Testis (tissue), 3 donors: ENCODE data around the gene GKN2. TPM values are rescaled to one million over a fixed set of nuclear protein-coding genes. Genes with fewer than 3 reads are reported as not detected.
"Not testable (repeated sequence)": the region's sequence is repeated elsewhere in the genome, so short reads cannot be mapped to it uniquely, and the experiment has no call there.

ENCODE experiments used
- DNase-seq: peaks from one replicate; pipeline ENCODE4 v3.0.0-alpha.2; 2019
- H3K27ac ChIP-seq, 2 donors: fragments of 200-600 bp; sonication (generic); one replicate each; pipeline ENCODE4 v1.5.1; 2019
- H3K27me3 ChIP-seq: fragments of 200-600 bp; sonication (generic); one replicate; pipeline ENCODE4 v1.5.1; 2019
- H3K36me3 ChIP-seq: fragments of 200-600 bp; sonication (generic); one replicate; pipeline ENCODE4 v1.5.1; 2017; ENCODE audit warnings: low read depth; ENCODE audit errors: missing control alignments
- H3K4me1 ChIP-seq: fragments of 200-600 bp; sonication (generic); one replicate; pipeline ENCODE4 v1.5.1; 2019
- H3K4me3 ChIP-seq, 2 donors: fragments of 200-600 bp; sonication (generic); one replicate each; pipeline ENCODE4 v1.5.1; 2017 to 2019
- H3K9me3 ChIP-seq: fragments of 200-600 bp; sonication (generic); one replicate; pipeline ENCODE4 v1.5.1; 2017
- CTCF ChIP-seq, 3 experiments: fragments of 450-650 bp in 2 of 3; fragments of 200-600 bp in 1 of 3; sonication (generic) in 1 of 3; IDR thresholded peaks; one replicate each; pipeline ENCODE4 v1.5.1; 2016 to 2019; ENCODE audit warnings: antibody characterized with exemption in 3 of 3, mild to moderate bottlenecking in 2 of 3, moderate library complexity in 1 of 3
- POLR2A ChIP-seq: fragments of 450-650 bp; IDR thresholded peaks from one replicate; pipeline ENCODE4 v1.6.1; 2017; ENCODE audit warnings: antibody characterized with exemption, mild to moderate bottlenecking, moderate library complexity
- WGBS, 2 donors: methylation state at CpG; one replicate each; pipeline ENCODE4 v1.1.5; 2018; 5-methylcytosine and 5-hydroxymethylcytosine counted together
- intact Hi-C: fragments of 100-400 bp; cut with DNase I; formaldehyde crosslinking; loops from one replicate; pipeline ENCODE4 v1.15.1; 2023; ENCODE audit warnings: low total_unique reads
- polyA plus RNA-seq: library from polyadenylated mRNA; stranded (reverse); fragments of 350-450 nt; fragmentation: Illumina TruSeq; extraction: RNeasy Lipid Tissue Mini Kit (QIAGEN cat#74804); gene quantifications from one replicate; pipeline ENCODE4 v1.2.3, GENCODE V29; 2014; ENCODE audit warnings: low read depth, low replicate concordance; ENCODE audit not compliant: insufficient read depth
- total RNA-seq, 2 donors: library from RNA; depleted of rRNA; stranded (reverse); fragments of >200 nt; gene quantifications; one replicate each; pipeline ENCODE4 v1.2.3, GENCODE V29; 2016

Gene GKN2
- total and polyA plus RNA-seq, 3 donors from 2014 or later, result not detected

DNA sequence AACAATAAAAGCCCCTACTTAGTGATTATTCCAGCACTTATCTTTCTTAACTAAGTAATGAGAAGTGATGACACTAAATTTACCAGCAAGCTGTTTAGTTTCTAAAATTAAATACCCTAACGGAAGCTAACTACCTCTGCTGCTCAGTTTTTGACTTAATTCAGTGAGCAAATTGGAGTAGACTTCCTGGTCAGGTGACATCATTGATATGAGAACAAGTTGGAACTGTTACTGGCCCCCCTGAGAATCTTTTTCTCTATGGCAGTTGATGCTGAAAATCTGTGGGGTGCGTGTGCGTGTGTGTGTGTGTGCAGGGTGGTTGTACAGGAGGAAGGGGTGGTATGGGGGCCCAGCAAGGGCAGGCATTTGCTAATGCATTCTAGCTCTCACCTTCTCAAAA, 46.0 kb downstream of the GKN2 start:
- intact Hi-C loops, result no loop called here
- DNase-seq, result no peak
- Histone ChIP-seq H3K27me3 (no peaks in the 10 kb centered on the region), H3K4me1 (peaks cover 8% of the 10 kb centered on the region), H3K4me3 (no peak overlapping the region), H3K9me3 (no peaks in the 10 kb centered on the region), H3K36me3 (no peaks in the 10 kb centered on the region), H3K27ac (no peak overlapping the region)
- 89 to 92% methylated on average over 3 of the region's 3 CpGs for WGBS, 2 donors
- no peak for TF ChIP-seq CTCF (IDR thresholded peaks at IDR 0.05)
- no peak for TF ChIP-seq POLR2A

DNA sequence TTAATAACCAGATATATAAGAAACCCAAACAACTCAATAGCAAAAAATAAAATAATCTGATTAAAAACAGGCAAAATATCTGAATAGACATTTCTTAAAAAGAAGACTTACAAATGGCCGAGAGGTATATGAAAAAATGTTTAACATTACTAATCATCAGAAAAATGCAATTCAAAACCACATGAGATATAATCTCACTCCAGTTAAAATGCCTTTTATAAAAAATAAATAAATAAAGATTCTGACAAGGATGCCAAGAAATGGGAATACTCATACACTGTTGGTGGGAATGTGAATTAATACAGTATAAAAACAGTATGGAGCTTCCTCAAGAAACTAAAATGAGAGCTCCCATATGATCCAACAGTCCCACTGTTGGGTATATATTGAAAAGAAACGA, 47.6 kb downstream of the GKN2 start:
- Histone ChIP-seq H3K4me1 (peaks cover 8% of the 10 kb centered on the region), H3K27me3 (no peaks in the 10 kb centered on the region), H3K36me3 (no peaks in the 10 kb centered on the region), H3K4me3 (no peak overlapping the region), H3K27ac (no peak overlapping the region), H3K9me3 (no peaks in the 10 kb centered on the region)
- TF ChIP-seq POLR2A (no peak), CTCF (IDR thresholded peaks at IDR 0.05) (no peak)
- intact Hi-C loops, result no loop called here
- no peak for DNase-seq
- 89 to 93% methylated on average over 2 of the region's 2 CpGs for WGBS, 2 donors

GRCh38 chr2:68901561-68901960, 51.1 kb downstream of the GKN2 start:
- no peak overlapping the region for H3K27ac ChIP-seq
- no peaks in the 10 kb centered on the region for H3K4me1 ChIP-seq
- TF ChIP-seq POLR2A (no peak), CTCF (IDR thresholded peaks at IDR 0.05) (no peak)
- no peaks in the 10 kb centered on the region for H3K9me3 ChIP-seq
- no peaks in the 10 kb centered on the region for H3K27me3 ChIP-seq
- 91 to 97% methylated on average over 1 of the region's 1 CpG for WGBS, 2 donors
- no peak for DNase-seq
- intact Hi-C loops, result no loop called here
- no peaks in the 10 kb centered on the region for H3K36me3 ChIP-seq
- H3K4me3 ChIP-seq, result no peak overlapping the region

GRCh38 chr2:68901199-68901514, 51.5 kb downstream of the GKN2 start:
- intact Hi-C loops, result no loop called here
- no peaks in the 10 kb centered on the region for H3K4me1 ChIP-seq
- no peaks in the 10 kb centered on the region for H3K36me3 ChIP-seq
- no peak for DNase-seq
- WGBS, 2 donors, result 90% methylated on average over 4 of the region's 4 CpGs
- no peak overlapping the region for H3K4me3 ChIP-seq
- H3K27me3 ChIP-seq, result no peaks in the 10 kb centered on the region
- no peaks in the 10 kb centered on the region for H3K9me3 ChIP-seq
- no peak overlapping the region for H3K27ac ChIP-seq
- no peak for TF ChIP-seq POLR2A
- TF ChIP-seq CTCF (IDR thresholded peaks at IDR 0.05), result no peak

DNA sequence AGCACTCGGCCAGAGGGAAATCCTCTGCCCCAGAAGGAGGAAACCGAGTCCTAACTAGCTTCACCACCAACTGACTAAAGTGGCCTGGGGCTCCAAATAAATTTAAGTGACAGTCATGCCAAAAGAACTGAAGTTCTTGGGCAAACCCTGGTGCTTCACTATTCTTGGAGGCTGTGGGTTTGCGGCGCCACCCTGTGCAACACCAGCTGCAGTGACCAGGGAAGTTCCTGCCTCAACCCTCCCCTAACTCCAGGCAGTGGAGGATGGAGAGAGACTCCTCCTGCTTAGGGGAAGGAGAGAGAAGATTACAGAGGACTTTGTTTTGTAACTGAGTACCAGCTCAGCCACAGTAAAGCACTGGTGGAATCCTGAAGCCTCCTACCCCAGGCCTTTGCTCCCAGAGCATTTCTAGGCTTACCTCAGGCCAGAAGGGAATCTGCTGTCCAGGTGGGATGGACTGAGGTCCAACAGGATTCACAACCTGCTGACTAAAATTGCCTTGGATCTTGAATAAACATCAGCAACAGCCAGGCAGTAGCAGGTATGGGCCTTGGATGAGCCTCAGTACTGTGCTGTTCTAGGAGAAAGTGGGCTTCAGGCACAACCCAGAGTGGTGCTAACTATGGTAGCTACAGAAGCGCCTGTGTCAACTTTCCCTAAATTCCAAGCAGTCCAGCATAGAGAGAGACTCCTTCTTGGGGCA, 52.0 kb downstream of the GKN2 start:
- Histone ChIP-seq H3K4me1 (no peaks in the 10 kb centered on the region), H3K4me3 (no peak overlapping the region), H3K9me3 (no peaks in the 10 kb centered on the region), H3K27me3 (no peaks in the 10 kb centered on the region), H3K36me3 (no peaks in the 10 kb centered on the region), H3K27ac (no peak overlapping the region)
- DNase-seq, result no peak
- intact Hi-C loops, result no loop called here
- WGBS, 2 donors, result 88 to 93% methylated on average over 5 of the region's 5 CpGs
- TF ChIP-seq POLR2A, result no peak

DNA sequence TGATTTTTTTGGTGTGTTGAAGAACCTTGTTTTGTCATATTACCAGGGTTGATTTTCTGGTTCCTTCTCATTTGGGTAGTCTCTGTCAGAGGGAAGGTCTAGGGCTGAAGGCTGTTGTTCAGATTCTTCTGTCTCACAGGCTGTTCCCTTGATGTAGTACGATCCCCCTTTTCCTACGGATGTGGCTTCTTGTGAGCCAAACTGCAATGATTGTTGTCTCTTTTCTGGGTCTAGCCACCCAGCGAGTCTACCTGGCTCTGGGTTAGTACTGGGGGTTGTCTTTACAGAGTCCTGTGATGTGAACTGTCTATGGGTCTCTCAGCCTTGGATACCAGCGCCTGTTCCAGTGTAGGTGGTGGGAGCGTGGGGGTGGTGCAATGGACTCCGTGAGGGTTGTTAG, 56.7 kb downstream of the GKN2 start:
- H3K9me3 ChIP-seq, H3K4me1 ChIP-seq, H3K36me3 ChIP-seq, H3K27ac ChIP-seq, DNase-seq, H3K27me3 ChIP-seq, H3K4me3 ChIP-seq, intact Hi-C loops: not testable (repeated sequence)
- 97 to 98% methylated on average over 6 of the region's 6 CpGs for WGBS, 2 donors
